G401 (cell line): ENCODE data around the gene ZC3H14. TPM values are rescaled to one million over a fixed set of nuclear protein-coding genes. Genes with fewer than 3 reads are reported as not detected.

Experiments used
- DNase-seq: peaks from one replicate; pipeline ENCODE4 v3.0.0-alpha.2; 2015; ENCODE audit warnings: low spot score
- in situ Hi-C: cut with HindIII; loops from 2 replicates; pipeline ENCODE4 v1.10.0; 2016; ENCODE audit warnings: low sequenced_read_pairs, mixed read lengths
- total RNA-seq: library from RNA; depleted of rRNA; stranded (reverse); fragments of >200 nt; shearing (Covaris generic); gene quantifications from 2 replicates; pipeline ENCODE4 v1.2.3, GENCODE V29; 2014

Gene ZC3H14
- total RNA-seq, 1 experiment from 2014 or later, result 98.7 TPM

DNA sequence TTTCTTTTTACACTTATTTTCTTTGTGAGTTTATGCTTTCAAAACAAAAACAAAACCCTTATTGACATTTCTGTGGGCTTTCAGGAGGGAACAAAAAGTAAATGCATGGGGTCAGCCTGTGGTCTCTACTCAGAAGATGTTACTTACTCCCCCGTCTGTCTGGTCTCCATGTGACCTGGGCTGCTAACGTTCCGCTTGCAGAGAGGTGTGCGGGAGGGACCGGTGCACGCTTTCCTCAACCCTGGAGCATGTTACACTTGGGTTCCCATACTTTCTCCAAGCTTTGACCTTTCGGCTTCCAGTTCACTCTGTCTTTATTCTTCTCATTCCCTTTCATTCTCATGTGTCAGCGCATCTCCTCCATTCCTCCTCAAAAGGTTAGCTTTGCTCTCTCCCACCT lies 36.5 kb downstream of the ZC3H14 start:
- in situ Hi-C loops, result no loop called here
- no peak for DNase-seq

- no peak for DNase-seq
- in situ Hi-C loops, result no loop called here
Measured at GRCh38 chr14:88599761-88600439, 37.1 kb downstream of the ZC3H14 start.

GRCh38 chr14:88604212-88604611 lies 41.4 kb downstream of the ZC3H14 start:
- in situ Hi-C loops, result no loop called here
- no peak for DNase-seq

DNA sequence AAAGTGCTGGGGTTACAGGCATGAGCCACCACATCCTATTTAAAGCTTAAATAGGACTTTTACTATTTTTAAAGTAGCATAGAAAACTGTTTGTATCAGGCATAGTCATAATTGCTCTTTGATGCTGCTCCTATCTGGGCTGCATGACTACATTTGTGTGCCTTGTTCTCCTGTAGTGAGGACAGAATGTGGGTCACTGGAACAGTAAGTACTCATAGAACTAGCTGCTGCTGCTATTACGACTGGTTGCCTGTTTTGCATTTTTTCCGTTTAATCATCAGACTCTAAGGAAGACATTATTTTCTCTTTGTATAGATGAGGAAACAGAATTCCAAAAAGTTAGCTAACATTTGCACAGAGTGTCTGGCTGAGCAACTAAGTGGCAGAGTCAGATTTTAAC lies 42.8 kb downstream of the ZC3H14 start:
- DNase-seq, result no peak
- in situ Hi-C loops, result no loop called here

DNA sequence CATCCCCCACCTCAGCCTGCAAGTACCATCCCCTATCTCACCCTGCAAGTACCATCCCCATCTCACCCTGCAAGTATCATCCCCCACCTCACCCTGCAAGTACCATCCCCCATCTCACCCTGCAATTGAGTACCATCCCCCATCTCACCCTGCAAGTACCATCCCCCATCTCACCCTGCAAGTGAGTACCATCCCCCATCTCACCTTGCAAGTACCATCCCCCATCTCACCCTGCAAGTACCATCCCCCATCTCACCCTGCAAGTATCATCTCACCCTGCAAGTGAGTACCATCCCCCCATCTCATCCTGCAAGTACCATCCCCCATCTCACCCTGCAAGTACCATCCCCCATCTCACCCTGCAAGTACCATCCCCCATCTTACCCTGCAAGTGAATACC lies 45.0 kb downstream of the ZC3H14 start:
- in situ Hi-C loops, result no loop called here
- DNase-seq, result no peak

DNA sequence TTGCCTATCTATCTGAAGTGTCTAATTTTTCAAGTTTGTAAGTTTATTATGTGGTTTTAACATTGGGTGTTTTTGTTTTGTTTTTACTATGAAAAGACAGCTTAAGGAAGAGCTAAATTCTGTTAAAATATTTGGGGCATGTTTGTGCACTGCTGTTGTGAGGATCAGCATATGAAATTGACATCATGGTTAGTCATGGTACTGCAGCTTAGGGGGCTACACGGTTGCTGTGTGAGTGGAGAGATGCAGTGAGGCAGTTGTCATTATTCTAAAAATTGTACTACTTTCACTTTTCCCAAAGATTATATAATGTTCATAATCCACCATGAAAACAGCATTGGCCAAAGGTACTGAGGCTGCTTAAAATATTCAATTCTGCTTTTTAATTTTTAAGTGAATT lies 49.0 kb downstream of the ZC3H14 start:
- DNase-seq, result no peak
- in situ Hi-C loops, result no loop called here

DNA sequence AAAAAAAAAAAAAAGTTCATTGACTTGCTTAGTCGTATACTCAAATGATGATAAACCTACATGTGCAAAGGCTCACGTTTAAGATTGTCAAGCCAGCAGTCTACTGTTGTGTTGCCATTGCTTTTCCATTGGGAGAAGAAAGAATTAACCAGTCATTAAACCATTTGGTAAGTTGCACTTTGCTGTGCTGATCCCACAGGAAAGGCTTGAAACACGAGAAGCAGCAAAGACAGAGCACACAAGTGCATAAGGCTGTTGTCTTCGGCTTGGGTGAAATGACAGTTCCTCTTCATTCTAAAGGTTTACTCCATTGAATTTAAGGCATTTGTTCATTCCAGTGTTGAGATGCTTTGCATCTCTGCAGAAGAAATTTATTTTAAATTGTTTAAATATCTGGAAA lies 50.1 kb downstream of the ZC3H14 start:
- DNase-seq, result no peak
- in situ Hi-C loops, result no loop called here

DNA sequence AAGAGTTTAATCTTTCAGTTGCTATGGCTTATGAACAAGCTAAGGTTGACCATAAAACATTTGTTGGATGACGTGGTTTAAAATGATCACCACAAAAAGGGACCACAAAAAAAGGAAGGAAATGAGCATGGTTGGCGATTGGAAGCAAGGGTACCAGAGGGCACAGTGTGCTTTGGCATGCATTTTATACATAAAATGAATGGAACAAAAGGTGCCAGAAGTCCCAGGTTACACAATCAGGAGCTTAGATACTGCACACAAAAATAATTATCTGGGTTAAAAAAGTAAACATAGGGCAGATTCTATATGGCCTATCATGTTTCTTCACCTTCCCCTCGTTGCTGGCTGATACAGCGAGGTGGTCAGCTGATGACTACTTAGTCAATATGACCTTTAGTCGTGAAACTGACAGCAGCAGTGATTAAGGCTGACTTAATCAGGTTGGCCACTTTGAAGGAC lies 50.7 kb downstream of the ZC3H14 start:
- no peak for DNase-seq
- in situ Hi-C loops, result no loop called here

GRCh38 chr14:88614218-88614907 lies 51.5 kb downstream of the ZC3H14 start:
- in situ Hi-C loops, result no loop called here
- no peak for DNase-seq

DNA sequence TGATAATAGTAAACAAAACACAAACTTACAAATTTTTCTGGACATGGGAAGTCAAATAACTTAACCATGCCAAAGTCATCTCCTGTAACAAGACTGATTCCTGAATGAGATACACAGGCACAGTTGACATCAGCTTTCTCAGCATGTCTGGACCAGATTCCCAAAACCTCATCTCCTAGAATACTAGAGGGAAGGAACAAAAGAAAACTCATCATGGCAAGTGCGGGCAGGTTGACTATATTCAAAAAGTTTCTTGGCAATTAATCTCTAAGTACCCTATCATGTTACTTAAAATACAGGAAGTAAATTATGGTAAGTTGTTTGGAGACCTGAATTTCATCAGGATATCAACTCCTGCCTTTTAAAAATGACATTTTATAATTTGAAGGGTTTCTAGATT lies 53.9 kb downstream of the ZC3H14 start:
- no peak for DNase-seq
- in situ Hi-C loops, result no loop called here

DNA sequence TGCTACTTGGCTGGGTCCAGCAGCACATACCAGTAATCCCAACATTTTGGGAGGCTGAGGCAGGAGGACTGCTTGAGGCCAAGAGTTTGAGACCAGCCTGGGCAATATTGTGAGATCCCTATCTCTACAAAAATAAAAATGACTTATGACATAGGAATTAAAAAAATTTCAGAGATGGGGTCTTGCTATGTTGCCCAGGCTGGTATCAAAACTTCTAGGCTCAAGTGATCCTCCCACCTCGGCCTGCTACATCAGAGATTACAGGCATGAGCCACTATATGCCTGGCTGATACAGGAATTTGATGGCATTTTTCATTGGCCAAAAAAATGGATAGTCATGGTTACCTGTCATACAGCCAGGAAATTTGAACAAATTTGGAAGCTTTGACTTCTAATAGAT lies 54.6 kb downstream of the ZC3H14 start:
- in situ Hi-C loops, result no loop called here
- DNase-seq, result no peak

DNA sequence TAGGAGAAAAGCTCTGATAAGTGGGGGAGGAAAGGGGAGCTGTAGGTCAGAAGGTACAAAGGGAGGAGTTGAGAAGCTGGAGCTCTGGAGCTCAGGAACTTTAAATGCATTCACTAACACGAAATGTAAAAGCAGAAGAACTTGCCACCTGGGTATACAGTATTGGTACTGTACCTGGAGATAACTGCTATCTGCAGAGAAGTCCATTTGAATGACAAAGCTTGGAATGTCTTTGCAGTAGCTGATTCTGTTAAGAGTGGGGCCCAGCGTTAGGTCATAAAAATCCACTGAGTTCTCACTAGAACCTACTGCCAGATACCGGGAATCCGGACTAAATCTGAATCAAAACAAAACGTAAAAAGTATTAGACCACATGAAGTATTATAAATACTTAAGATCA lies 55.6 kb downstream of the ZC3H14 start:
- in situ Hi-C loops, result no loop called here
- DNase-seq, result no peak

DNA sequence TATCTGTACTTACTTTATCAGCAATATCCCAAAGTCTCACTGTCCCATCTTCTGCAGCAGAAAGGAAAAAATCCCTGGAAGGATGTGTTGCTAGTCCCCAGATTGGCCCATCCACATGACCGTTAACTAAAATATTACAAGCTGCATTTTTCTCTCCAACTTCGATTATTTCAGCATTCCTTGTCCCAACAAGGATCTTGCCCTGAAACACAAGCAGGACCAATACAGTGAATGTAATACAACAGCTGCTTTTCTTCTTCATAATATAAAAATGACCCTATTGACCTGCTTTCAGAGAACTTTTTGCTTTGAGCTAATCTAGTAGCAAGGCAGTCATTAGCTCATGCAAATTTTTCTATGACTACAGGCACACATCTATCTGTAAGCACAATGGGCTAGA lies 58.3 kb downstream of the ZC3H14 start:
- in situ Hi-C loops, result no loop called here
- no peak for DNase-seq

GRCh38 chr14:88625671-88626070 lies 62.8 kb downstream of the ZC3H14 start:
- DNase-seq, result no peak
- in situ Hi-C loops, result no loop called here

GRCh38 chr14:88628033-88628432 lies 65.2 kb downstream of the ZC3H14 start:
- in situ Hi-C loops, result no loop called here
- DNase-seq, result no peak

DNA sequence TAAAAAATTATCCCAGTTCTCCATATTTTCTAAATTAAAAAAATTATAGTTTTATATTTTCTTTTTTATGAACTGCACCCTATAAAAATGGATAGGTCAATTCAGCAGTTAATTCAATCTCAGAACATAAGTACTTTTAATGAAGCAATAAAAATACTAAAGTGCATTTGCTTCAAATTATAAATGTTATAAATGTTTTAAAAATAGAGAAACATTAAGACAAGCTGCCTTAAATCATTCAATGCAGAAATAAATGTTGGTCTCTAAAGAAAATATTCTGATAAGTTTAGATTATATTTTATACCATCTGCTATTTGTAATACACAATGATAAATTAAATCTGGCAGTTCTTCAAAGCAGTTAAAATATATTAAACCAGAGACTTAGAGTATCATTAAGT lies 65.6 kb downstream of the ZC3H14 start:
- in situ Hi-C loops, result no loop called here
- DNase-seq, result no peak

- DNase-seq, result no peak
- in situ Hi-C loops, result no loop called here
Measured at GRCh38 chr14:88630565-88630964, 67.7 kb downstream of the ZC3H14 start.

GRCh38 chr14:88631091-88631490 lies 68.3 kb downstream of the ZC3H14 start:
- in situ Hi-C loops, result no loop called here
- DNase-seq, result no peak

DNA sequence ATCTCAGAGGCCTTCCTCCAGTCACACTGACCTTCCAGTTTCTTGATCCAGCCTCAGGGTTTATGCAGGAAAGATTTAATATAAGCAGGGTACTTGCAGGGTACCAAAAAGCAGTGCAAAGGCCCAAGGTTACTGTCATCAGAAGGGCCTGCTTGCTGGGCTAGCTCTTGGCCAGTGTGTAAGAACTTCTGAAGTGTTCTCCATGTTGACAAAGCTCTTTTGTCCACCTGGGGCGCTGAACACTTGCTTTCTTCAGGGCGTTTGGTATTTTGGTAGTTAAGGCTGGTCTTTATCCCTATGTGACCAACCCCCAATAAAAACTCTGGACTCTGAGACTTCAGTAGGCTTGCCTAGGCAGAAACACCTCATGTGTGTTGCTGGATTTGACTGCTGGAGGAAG lies 69.7 kb downstream of the ZC3H14 start:
- no peak for DNase-seq
- in situ Hi-C loops, result no loop called here

- no peak for DNase-seq
- in situ Hi-C loops, result no loop called here
Measured at GRCh38 chr14:88639221-88639620, 76.4 kb downstream of the ZC3H14 start.

DNA sequence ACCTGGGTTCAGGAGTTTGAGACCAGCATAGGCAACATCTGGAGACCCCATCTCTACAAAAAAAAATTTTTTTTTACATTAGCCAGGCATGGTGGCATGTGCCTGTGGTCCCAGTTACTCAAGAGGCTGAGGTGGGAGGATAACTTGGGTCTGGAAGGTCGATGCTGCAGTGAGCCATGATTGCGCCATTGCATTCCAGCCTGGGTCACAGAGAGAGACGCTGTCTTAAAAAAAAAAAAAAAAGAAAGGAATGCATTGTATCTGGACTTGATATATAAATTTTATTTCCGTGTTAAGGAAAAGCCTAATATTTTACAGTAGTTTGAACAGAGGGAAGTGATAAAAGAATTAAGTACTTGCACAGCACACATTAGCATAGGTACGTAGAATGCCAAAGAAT lies 97.2 kb downstream of the ZC3H14 start:
- no peak for DNase-seq
- in situ Hi-C loops, result no loop called here
